SH-SY5Y (cell line): ENCODE results near the gene ARHGDIB.

Experiments
- GATA2 ChIP-seq: IDR thresholded peaks from 2 replicates; pipeline ENCODE4 v1.6.1; 2011; ENCODE audit warnings: mild to moderate bottlenecking, low read depth, low read length
- GATA3 ChIP-seq: IDR thresholded peaks from 2 replicates; pipeline ENCODE4 v1.6.1; 2011; ENCODE audit warnings: low read depth, mild to moderate bottlenecking, low read length, moderate library complexity

The ARHGDIB gene

DNA sequence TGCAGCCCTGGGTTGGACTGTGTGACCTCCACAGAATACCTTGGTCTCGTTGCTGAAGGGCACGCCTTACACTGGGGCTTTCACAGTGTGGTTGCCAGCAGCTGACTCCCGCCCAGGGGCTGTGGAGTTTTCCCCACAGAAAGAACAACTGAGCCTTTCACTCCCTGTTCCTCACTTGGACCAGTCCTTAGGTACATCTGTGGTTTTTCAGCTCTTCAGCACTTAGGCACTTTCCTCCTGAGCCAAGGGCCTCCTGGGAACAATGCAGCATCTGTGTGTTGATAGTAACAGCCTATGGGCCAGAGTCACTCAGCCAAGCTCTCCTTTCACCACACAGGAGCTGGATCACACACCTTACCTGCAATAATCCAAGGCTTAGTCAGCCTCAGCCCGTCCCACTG is 48.0 kb downstream of the ARHGDIB start:
- TF ChIP-seq GATA2: no peak
- TF ChIP-seq GATA3: no peak

DNA sequence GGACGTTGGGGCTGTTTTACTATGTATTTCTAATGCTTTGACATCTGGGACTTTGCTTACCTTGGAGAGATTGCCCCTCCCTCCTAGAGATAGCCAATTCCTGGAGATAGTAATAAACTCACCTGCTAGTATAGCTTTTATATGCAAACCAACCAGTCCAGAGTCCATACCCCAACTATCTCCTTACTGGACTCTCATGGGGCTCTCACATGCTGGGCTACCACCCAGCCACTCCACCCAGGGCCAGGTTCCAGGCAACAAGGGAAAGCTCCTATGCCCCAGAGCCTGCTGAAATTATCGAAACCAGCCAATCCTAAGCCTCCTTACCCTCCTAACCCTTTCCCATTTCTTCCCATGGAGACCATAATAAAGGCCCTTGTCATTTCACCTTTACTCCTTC is 50.3 kb downstream of the ARHGDIB start:
- TF ChIP-seq GATA2: no peak
- TF ChIP-seq GATA3: no peak

DNA sequence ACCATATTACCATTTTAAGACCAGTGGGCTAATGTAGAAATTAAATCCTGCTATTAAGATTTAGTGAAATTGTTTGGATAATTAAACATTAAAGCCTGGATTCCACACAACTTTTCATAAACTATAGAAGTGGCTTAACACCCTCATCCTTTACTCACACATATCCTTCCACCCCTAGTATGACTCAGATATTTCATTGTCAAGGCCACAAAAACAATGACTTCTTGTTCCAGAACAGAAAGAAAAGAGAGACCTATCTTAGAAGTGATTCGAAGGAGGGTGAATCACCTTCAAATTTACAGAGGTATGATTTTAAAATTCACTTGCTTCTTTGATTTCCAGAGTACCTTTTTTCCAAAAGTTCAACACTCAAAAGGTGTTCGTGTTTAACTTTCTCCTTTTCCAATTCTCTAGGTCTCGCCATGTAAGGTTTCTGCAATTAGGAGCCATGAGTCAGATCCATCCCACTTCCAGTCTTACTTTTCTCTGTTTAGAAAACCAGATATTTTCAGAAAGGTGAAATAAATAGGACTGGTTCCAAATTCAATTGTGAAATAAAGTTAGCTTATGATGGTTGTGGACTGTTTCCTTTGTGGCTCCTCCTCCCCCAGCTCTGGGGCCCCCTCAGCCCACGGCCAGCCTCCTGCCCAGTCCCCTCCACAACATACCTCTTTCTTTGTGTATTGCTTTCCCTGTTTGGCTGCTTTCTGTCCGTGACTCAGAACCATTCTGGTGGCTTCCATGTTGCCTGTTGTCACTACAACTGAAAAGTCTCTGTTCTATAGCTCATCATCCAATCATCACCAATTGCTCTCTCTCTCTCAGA is 51.1 kb downstream of the ARHGDIB start:
- TF ChIP-seq GATA3: no peak
- no peak for TF ChIP-seq GATA2

DNA sequence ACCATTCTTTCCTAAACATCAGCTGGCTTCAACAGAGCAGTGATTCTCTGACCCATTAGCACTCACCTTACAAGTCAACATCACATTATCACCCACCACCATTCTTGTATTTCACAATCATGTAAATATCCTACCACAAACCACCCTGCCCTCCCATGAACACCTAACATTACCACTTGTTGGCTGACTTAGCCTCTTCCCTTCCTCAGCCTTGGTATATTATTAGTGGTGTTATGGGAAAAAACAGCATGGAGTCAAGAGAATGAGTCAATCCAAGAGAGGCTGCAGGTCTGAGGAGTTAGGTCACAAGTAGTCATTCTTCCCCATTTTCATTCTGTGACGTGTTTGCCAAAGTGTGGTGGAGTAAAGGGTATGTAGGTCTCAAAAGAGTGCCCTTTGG is 53.4 kb downstream of the ARHGDIB start:
- TF ChIP-seq GATA3 (no peak), GATA2 (no peak)

DNA sequence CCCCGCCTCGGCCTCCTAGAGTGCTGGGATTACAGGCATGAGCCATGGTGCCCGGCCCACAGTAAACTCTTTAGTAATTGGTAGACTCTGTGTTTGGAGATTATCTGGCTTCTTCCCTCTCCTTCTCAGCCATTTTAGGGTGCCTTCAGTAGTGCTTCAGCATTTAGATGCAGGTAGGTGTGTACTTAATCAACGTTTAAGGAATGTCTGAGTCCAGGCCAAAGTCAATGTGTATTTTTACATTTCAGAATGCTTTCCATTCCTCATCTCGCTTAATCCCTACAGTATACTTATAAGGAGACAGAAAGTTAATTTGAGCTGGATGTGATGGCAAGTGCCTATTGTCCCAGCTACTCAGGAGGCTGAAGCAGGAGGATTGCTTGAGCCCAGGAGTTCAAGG is 55.3 kb downstream of the ARHGDIB start:
- TF ChIP-seq GATA3 (no peak), GATA2 (no peak)

DNA sequence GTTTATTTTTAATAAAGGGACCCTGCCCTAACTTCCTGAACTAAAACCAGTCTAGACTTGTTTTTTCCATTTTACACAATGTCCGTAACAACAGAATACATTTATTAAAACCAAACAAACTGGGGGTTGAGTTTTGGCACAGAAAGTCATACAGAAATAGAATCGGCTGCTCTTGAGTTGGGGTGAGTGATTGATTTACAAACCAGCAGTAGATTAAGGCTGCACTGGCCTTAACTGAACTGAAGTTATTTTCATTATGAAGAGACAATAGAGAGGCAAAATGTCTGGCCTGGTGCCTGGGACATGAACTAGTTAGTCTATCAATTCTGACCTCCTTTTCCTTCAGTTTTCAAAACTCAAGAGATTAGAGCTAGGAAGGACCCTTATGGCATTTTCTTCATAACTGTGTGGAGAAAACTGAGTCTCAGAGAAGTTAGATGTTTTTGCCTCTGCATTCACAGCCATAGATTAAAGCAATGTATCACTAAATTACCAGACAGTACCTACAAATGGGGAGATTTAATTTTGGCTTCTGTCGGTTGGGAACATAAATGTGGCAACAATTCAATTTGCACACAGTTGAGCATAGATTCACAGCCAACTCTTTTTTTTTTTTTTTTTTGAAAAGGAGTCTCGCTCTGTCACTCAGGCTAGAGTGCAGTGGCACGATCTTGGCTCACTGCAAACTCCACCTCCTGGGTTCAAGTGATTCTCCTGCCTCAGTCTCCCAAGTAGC is 56.0 kb downstream of the ARHGDIB start:
- TF ChIP-seq GATA2 (no peak), GATA3 (no peak)

DNA sequence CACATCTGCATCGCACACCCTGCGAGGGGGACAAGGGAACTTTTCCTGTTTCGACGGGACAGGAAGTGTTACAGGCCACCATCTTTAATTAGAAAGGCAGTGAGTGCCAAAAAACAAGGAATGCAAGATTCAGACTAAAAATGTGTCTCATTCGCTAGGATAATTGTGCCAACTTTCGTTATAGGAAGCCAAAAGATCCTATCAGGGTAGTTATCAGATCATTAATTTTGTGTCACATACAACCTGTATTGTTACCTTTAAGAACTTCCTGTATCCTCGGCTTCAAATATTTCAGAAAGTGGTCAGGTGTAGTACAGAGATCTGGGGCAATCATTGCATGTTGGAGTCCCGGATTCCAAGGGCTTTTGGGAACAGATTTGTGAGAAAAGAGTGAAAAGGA is 56.5 kb downstream of the ARHGDIB start:
- TF ChIP-seq GATA2 (no peak), GATA3 (no peak)

DNA sequence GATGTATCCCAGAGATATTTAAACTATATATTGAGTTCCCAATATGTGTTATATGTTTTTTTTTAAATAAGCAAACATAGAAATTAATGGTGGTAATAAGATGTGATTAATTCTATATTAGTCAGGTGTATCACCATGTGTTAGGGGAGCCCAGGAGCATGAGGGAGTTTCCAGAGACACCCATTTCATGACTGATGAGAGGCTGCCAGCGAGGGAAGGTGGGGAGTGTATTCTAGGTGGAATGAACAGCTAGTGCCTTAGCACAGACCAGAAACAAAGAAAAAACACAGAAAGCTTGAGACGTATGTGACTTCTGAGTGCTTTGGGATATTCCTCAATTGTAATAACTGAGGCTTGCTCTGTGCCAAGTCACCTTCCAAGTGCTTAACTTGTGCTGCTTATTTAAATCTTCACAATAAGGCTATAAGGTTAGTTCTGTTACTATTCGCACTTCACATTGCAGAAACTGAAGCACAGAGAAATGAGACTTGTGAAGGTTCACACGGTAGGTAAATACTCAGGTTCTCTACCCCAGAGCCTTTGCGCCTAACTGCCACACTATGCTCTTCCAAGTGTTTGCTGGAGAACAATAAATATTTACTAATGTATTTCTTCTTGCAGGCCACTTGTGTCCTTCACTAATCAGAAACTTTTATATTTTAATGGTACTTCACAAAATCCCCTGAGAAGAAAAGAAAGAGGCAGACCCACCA is 57.9 kb downstream of the ARHGDIB start:
- TF ChIP-seq GATA3: no peak
- TF ChIP-seq GATA2: no peak

DNA sequence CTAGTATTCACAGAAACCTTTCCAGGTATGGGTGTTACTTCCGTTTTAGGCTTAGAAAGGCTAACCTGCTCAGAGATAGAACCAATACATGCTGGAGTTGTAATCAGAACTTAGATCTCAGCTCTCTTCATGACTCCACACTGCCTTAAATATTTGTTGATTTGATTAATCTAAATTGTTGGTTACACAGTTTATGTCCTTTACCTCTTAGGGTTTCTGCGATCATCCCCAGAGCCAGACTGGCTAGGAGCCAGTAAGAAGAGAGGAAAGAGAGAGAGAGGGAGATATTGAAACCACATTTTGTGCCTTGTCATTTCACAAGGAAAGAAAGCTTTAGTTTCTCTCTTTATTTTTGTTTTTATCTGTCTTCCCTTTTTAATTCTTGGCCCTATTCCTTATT is 58.9 kb downstream of the ARHGDIB start:
- no peak for TF ChIP-seq GATA2
- TF ChIP-seq GATA3: no peak

DNA sequence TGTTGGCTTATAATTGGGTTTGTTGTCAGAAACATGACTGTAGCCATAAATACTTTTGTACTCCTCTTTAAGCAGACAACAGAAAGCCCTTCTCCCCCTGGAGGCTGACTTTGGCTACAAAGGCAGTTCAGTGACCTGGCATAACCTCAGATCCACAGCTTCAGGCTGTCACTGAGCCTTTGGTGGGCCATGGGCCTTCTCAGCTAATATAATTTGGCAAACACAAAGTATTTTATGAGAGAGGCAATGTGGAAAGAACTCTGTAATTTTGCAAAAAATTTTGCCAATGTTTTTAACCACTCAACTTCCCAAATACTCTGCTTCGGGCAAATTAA is 60.2 kb downstream of the ARHGDIB start:
- TF ChIP-seq GATA2 (no peak), GATA3 (no peak)

DNA sequence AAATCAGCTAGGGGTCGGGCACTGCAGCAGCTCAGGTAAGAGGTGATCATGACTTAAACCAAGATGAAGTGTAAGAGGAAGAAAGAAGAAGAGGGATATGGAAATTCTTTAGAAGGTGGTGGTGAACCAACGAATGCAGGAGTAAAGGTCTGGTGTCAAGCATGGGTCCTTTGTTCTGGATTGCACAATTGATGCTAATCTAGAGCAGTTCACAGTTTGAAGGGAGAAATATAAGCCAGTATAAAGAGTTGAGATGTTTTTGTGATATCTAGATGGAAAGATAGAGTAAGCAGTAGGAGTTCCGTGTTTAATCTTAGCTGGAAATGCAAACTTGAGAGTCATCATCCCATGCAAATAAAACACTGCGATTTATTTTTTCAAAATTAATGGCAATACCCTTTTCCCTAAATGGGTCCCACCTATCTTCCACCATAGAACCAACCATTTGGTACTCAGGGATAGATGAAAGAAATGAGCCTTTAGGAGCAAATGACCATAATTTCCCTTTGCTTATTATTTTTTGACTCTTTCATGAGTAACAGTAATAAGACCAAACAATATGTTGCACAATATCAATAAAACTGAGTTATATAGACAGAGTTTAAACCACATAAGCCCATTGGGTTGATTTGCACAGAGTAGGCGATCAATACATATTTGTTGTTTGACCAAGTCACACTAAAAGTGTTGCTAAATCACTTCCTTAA is 60.7 kb downstream of the ARHGDIB start:
- TF ChIP-seq GATA3: no peak
- TF ChIP-seq GATA2: no peak

DNA sequence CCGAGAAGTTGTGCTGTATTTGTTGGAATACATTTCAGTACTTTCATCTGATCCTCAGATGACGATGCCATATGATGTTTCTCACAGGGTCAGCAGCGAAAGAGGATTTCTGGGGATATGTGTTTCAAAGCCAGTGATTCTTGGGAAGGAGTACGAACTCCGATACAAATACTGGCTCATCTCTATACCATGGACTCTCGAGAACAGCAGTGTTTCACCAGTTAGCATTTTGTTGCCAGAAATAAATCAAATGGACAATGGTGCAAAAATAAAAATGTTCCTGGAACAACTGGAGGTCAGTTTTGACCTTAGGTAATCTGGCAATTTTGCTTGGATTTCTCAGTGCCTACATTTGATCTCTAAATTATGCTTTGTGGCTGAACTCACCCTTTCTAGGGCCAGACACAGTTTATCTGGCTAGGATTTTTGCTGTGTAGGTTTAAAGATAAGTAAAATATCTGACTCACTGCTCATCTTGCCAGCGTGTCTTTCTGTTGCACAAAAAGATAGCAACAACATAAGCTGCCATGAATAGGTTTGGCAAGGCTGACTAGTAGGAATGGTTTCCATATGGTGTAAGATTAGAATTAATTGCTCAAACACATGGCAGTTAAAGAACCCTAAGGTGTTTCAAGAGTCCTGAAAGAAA is 64.8 kb downstream of the ARHGDIB start:
- TF ChIP-seq GATA2 (no peak), GATA3 (no peak)

DNA sequence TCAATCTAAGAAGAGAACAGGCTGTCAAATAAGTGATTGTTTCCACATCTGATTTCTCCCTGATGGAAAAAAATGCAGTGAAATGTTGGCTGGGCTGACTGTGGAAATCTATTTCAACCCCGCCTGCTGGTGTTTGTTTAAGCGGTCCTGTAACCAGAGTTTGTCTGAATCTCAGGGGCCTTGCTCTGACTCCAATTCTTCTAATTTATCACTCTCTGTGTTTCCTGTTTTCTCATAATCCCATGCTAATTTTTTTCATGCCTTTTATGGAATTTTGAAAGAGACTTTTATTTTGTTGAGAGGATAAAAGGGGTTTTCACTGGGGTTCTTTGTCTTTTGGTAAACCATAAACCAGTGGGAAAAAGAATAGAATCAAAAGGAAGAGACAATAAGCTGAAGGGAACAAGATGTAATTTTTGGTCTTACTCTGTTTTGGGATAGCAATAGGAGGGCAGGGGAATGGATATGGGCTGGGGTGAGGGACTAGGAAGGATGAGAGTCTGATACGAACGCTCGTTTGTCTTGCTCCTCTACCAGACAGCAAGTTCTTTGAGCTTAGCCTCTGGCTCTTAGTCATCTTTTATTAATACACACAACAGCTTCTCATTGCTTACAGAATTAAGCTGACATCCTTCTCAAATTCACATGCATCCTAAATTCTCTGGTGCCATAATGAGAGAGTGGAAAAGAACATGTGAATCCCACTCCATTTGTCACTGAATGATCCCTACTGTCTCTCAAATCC is 67.7 kb downstream of the ARHGDIB start:
- TF ChIP-seq GATA3 (no peak), GATA2 (no peak)
